Activated CD4-positive, alpha-beta memory T cell treated with anti-CD3 and anti-CD28 coated beads, Interleukin-2, amount 10 ng/mL, durations not matched to agents 7 days and 5 days (primary cell): ENCODE measurements around the gene HARS1. TPM values are rescaled to one million over a fixed set of nuclear protein-coding genes. Genes with fewer than 3 reads are reported as not detected.
"Not testable (repeated sequence)": the region's sequence is repeated elsewhere in the genome, so short reads cannot be mapped to it uniquely, and the experiment has no call there.

Experiments
- CTCF ChIA-PET: fragments of 350-600 bp; sonication (Branson Sonifier 250); formaldehyde crosslinking; loops from one replicate; lab custom pipeline; 2021; ENCODE audit warnings: antibody characterized with exemption, inconsistent platforms; lab: Charles Lee
- POLR2A ChIA-PET: fragments of 350-600 bp; sonication (Branson Sonifier 250); formaldehyde crosslinking; loops from one replicate; lab custom pipeline; 2021; ENCODE audit warnings: antibody characterized with exemption; lab: Charles Lee
- DNase-seq: peaks from one replicate; pipeline ENCODE4 v3.0.0-alpha.2; 2020
- H3K27ac Mint-ChIP-seq: one replicate; pipeline ENCODE4 v1.8.0; 2021; ENCODE audit warnings: mild to moderate bottlenecking, mixed read lengths
- H3K27me3 Mint-ChIP-seq: one replicate; pipeline ENCODE4 v1.8.0; 2021; ENCODE audit warnings: mixed read lengths
- H3K36me3 Mint-ChIP-seq: one replicate; pipeline ENCODE4 v1.8.0; 2021; ENCODE audit warnings: low read depth, mixed read lengths
- H3K4me1 Mint-ChIP-seq: one replicate; pipeline ENCODE4 v1.8.0; 2021; ENCODE audit warnings: mixed read lengths
- H3K4me3 Mint-ChIP-seq: one replicate; pipeline ENCODE4 v1.8.0; 2021; ENCODE audit warnings: mild to moderate bottlenecking, mixed read lengths
- H3K9me3 Mint-ChIP-seq: one replicate; pipeline ENCODE4 v1.8.0; 2021; ENCODE audit warnings: mixed read lengths
- total RNA-seq, 2 experiments: library from RNA; stranded (reverse); gene quantifications; one replicate each; pipeline ENCODE4 v1.2.3, GENCODE V29; 2021

HARS1 gene
- total RNA-seq, 2 experiments from 2014 or later, result 66.0 to 70.2 TPM

DNA sequence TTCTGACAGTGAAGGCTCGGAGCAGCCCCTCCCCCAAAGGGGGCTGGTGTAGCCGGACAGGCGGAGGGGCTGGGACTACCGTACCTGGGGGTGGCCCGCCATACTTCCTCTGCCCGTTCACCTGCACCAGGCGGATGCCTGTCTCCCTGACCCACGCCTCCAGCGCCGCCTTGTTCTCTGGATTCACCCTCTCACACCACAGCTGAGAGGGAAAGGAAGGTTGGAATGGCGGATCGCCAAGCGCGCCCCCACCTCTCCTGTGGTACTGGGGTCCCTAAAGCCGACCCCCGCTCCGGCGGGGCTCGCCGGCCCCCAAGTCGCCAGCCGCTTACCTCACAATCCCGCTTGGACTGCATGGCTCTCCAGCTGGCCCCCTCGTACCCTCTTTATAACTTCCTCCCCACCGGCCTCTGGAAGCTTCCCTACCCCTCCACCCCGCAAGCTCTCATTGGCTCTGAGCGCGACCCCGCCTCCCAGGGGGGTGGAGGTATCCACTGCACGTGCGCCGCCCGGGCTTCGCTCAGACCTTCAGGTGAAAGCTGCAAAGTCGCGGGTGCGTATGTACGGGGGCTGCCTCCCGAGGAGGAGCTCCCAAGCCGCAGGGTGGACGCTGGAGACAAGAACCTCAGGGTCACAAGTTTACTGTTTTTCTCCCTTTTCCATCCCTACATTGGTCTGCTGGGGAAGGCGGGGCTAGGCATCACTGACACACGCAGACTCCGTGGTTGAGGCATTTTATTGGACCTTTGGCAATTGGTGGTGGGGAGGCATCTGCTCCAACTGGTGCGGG, 17.8 kb downstream of the HARS1 start, which contains the start of gene DND1:
Gene DND1, minus strand, starts transcription at position 390 of the 790 bp plus-strand sequence. Its CDS starts 34 bp downstream, at position 356.
- H3K9me3 Mint-ChIP-seq, result no peaks in the 10 kb centered on the region
- H3K4me3 Mint-ChIP-seq, result no peak within 1 kb of the TSS
- H3K27me3 Mint-ChIP-seq, result no peaks in the 10 kb centered on the region
- H3K27ac Mint-ChIP-seq, result no peak within 1 kb of the TSS
- no peak for DNase-seq
- CTCF ChIA-PET, result no interaction called here
- peaks cover 4% of the 10 kb centered on the region for H3K4me1 Mint-ChIP-seq
- POLR2A ChIA-PET, result interaction anchor here (1.2 to 1.8 kb wide), 3 partner anchors 11 to 26 kb away, joined by 3 to 6 read pairs (median 5); partner anchors contain the start of genes HARS1, HARS2, IK and NDUFA2
- peaks cover 70% of the 10 kb centered on the region for H3K36me3 Mint-ChIP-seq

- H3K36me3 Mint-ChIP-seq, result peaks cover 70% of the 10 kb centered on the region
- H3K4me3 Mint-ChIP-seq, result no peak overlapping the region
- H3K27me3 Mint-ChIP-seq, result no peaks in the 10 kb centered on the region
- POLR2A ChIA-PET, result interaction anchor here (0.7 to 1.8 kb wide), 5 partner anchors 8 to 180 kb away, joined by 3 to 6 read pairs (median 3); partner anchors contain the start of genes HARS1, HARS2, IK and NDUFA2
- H3K27ac Mint-ChIP-seq, result no peak overlapping the region
- DNase-seq, result no peak
- H3K4me1 Mint-ChIP-seq, result peaks cover 6% of the 10 kb centered on the region
- H3K9me3 Mint-ChIP-seq, result no peaks in the 10 kb centered on the region
- CTCF ChIA-PET, result interaction anchor here (0.6 kb wide), 1 partner anchor 512 kb away, joined by 4 read pairs; no protein-coding TSS in a partner anchor
Measured at GRCh38 chr5:140672455-140673186, 18.5 kb downstream of the HARS1 start.

GRCh38 chr5:140671472-140672125, 19.6 kb downstream of the HARS1 start:
- DNase-seq, result no peak
- H3K9me3 Mint-ChIP-seq, result no peaks in the 10 kb centered on the region
- H3K4me1 Mint-ChIP-seq, result peaks cover 17% of the 10 kb centered on the region
- no peak overlapping the region for H3K27ac Mint-ChIP-seq
- H3K36me3 Mint-ChIP-seq, result peaks cover 70% of the 10 kb centered on the region
- CTCF ChIA-PET, result interaction anchor here (0.6 kb wide), 1 partner anchor 511 kb away, joined by 4 read pairs; no protein-coding TSS in a partner anchor
- POLR2A ChIA-PET, result interaction anchor here (0.7 to 1.8 kb wide), 4 partner anchors 9 to 179 kb away, joined by 3 to 6 read pairs (median 4); partner anchors contain the start of genes HARS1, HARS2, IK and NDUFA2
- H3K27me3 Mint-ChIP-seq, result no peaks in the 10 kb centered on the region
- H3K4me3 Mint-ChIP-seq, result no peak overlapping the region

GRCh38 chr5:140671035-140671434, 20.1 kb downstream of the HARS1 start:
- POLR2A ChIA-PET, H3K9me3 Mint-ChIP-seq, H3K4me3 Mint-ChIP-seq, H3K27ac Mint-ChIP-seq, CTCF ChIA-PET, DNase-seq, H3K27me3 Mint-ChIP-seq: not testable (repeated sequence)
- H3K4me1 Mint-ChIP-seq, result peaks cover 21% of the 10 kb centered on the region
- H3K36me3 Mint-ChIP-seq, result peaks cover 68% of the 10 kb centered on the region

DNA sequence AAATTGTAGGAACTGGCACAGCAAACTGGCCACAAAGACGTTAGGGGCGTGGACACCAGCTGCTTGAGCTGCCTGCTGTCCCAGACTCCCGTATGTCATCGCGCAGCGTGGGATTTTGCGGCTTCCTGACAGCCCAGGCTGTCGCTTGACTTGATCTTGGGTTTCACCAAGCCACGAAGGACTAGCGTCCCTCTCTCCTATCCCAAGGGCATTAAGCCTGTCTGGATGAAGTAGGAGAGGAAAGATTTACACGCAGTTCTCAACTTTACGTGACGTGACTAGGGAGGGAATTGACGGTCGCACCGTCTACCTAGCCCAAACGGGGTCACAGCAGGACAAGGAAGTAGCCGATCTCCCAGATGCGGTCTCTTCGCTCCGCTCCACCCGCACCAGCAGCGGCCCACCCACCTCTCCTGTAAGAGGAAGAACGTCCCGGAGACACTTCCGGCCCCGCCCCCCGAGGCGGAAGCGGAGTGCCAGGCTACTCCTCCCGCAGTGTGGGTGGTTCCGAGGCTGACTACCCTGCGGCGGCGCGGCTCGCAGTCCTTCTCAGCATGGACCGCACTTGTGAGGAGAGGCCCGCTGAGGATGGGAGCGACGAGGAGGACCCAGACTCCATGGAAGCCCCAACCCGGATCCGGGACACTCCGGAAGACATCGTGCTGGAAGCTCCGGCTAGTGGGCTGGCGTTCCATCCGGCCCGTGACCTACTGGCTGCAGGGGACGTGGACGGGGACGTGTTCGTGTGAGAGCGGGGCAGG, 26.6 kb downstream of the HARS1 start, which contains the start of gene WDR55:
Gene WDR55, plus strand, starts transcription at position 546 of the 761 bp plus-strand sequence. Its CDS starts 9 bp downstream, at position 555.
- Mint-ChIP-seq H3K27me3 (no peaks in the 10 kb centered on the region), H3K4me1 (peaks cover 37% of the 10 kb centered on the region), H3K9me3 (no peaks in the 10 kb centered on the region), H3K27ac (peak within 1 kb of the TSS; percentile 91), H3K4me3 (peak within 1 kb of the TSS; percentile 83), H3K36me3 (peaks cover 82% of the 10 kb centered on the region)
- ChIA-PET POLR2A (interaction anchor here (0.9 to 4.7 kb wide), 14 partner anchors 11 to 263 kb away, joined by 3 to 47 read pairs (median 8); partner anchors contain the start of genes CD14, EIF4EBP3, HARS1 and HARS2), CTCF (interaction anchor here (1.3 to 1.8 kb wide), 3 partner anchors 11 to 27 kb away, joined by 3 to 8 read pairs (median 7); partner anchors contain the start of genes HARS1, HARS2, IK and NDUFA2)
- DNase-seq, result peak; percentile 96

GRCh38 chr5:140664030-140664358, 27.2 kb downstream of the HARS1 start:
- CTCF ChIA-PET, result interaction anchor here (1.8 kb wide), 1 partner anchor 16 kb away, joined by 8 read pairs; the partner anchor contains the start of genes IK and NDUFA2
- H3K36me3 Mint-ChIP-seq, result peaks cover 82% of the 10 kb centered on the region
- peak overlapping the region; percentile 83 for H3K4me3 Mint-ChIP-seq

DNA sequence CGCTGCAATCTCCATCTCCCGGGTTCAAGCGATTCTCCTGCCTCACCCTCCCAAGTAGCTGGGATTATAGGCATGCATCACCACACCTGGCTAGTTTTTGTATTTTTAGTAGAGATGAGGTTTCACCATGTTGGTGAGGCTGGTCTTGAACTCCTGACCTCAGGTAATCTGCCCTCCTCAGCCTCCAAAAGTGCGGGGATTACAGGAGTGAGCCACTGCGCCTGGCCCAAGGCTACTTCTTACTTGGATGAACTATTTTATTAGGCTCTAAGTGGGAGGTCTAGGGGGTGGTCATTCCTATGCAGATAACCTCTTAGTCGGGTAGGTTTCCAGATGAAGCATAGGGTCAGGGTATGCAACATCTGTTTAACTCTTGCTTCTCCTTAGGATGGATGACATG, 30.8 kb downstream of the HARS1 start:
- not testable (repeated sequence) for H3K4me3 Mint-ChIP-seq, H3K9me3 Mint-ChIP-seq, H3K27me3 Mint-ChIP-seq, DNase-seq, H3K27ac Mint-ChIP-seq
- peaks cover 14% of the 10 kb centered on the region for H3K4me1 Mint-ChIP-seq
- POLR2A ChIA-PET, result interaction anchor here (0.9 kb wide), 1 partner anchor 13 kb away, joined by 3 read pairs; the partner anchor contains the start of genes IK and NDUFA2
- peaks cover 78% of the 10 kb centered on the region for H3K36me3 Mint-ChIP-seq
- CTCF ChIA-PET, result interaction anchor here (0.8 to 1.2 kb wide), 2 partner anchors 13 to 42 kb away, joined by 3 read pairs; partner anchors contain the start of genes IK and NDUFA2

More at GRCh38 chr5:140664030-140664358, 27.2 kb downstream of the HARS1 start:
- Mint-ChIP-seq H3K27ac (peak overlapping the region; percentile 91), H3K9me3 (no peaks in the 10 kb centered on the region), H3K27me3 (no peaks in the 10 kb centered on the region), H3K4me1 (peaks cover 37% of the 10 kb centered on the region)
- POLR2A ChIA-PET, result interaction anchor here (0.9 to 4.7 kb wide), 10 partner anchors 11 to 263 kb away, joined by 3 to 47 read pairs (median 8); partner anchors contain the start of genes CD14, EIF4EBP3, HARS1 and HARS2
- no peak for DNase-seq

- CTCF ChIA-PET, result no interaction called here
- POLR2A ChIA-PET, result no interaction called here
Measured at GRCh38 chr5:140658870-140659269, 32.3 kb downstream of the HARS1 start.

GRCh38 chr5:140647042-140647419, 44.1 kb downstream of the HARS1 start:
- H3K36me3 Mint-ChIP-seq, result peaks cover 68% of the 10 kb centered on the region
- CTCF ChIA-PET, result interaction anchor here (0.6 to 5.2 kb wide), 15 partner anchors 8 to 917 kb away, joined by 3 to 40 read pairs (median 4); partner anchors contain the start of genes CD14, EIF4EBP3, HARS1 and HARS2
- peaks cover 47% of the 10 kb centered on the region for H3K4me1 Mint-ChIP-seq
- DNase-seq, result no peak
- no peaks in the 10 kb centered on the region for H3K9me3 Mint-ChIP-seq
- peak overlapping the region; percentile 98 for H3K4me3 Mint-ChIP-seq
- no peaks in the 10 kb centered on the region for H3K27me3 Mint-ChIP-seq
- H3K27ac Mint-ChIP-seq, result peak overlapping the region; percentile 96
- POLR2A ChIA-PET, result interaction anchor here (0.7 to 4.1 kb wide), 38 partner anchors 8 to 1009 kb away, joined by 3 to 50 read pairs (median 6); partner anchors contain the start of genes ANKHD1, APBB3, CD14 and EIF4EBP3

More at GRCh38 chr5:140658870-140659269, 32.3 kb downstream of the HARS1 start:
- no peak overlapping the region for H3K4me3 Mint-ChIP-seq
- no peaks in the 10 kb centered on the region for H3K27me3 Mint-ChIP-seq
- no peaks in the 10 kb centered on the region for H3K9me3 Mint-ChIP-seq
- no peak for DNase-seq
- H3K4me1 Mint-ChIP-seq, result peaks cover 5% of the 10 kb centered on the region
- H3K27ac Mint-ChIP-seq, result no peak overlapping the region
- H3K36me3 Mint-ChIP-seq, result peaks cover 83% of the 10 kb centered on the region

DNA sequence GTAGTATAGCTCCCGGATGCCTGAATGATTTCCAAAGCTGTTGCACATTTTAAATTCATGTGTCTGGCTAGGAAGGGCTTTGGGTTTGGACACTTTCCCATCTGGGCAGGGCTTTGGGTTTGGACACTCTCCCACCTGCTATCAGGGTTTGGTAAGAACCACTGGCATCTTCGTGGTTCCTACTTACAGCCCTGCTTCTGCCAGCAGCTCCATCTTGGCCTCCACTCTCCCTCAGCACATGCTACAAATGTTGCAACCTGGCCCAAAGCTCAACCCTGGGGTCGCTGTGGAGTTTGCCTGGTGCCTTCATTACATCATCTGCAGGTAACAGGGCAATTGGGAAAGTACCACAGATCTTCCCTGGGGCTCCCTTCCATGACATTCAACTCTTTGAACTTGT, 48.5 kb downstream of the HARS1 start:
- Mint-ChIP-seq H3K36me3 (peaks cover 52% of the 10 kb centered on the region), H3K9me3 (no peaks in the 10 kb centered on the region), H3K4me1 (peaks cover 58% of the 10 kb centered on the region), H3K4me3 (no peak overlapping the region), H3K27me3 (no peaks in the 10 kb centered on the region), H3K27ac (no peak overlapping the region)
- CTCF ChIA-PET, result no interaction called here
- DNase-seq, result no peak
- POLR2A ChIA-PET, result interaction anchor here (0.8 to 2.0 kb wide), 5 partner anchors 57 to 242 kb away, joined by 3 to 8 read pairs (median 4); partner anchors contain the start of genes ANKHD1, APBB3, SRA1 and ZMAT2

- H3K27ac Mint-ChIP-seq, result no peak overlapping the region
- H3K27me3 Mint-ChIP-seq, result no peaks in the 10 kb centered on the region
- H3K4me3 Mint-ChIP-seq, result no peak overlapping the region
- H3K4me1 Mint-ChIP-seq, result peaks cover 56% of the 10 kb centered on the region
- DNase-seq, result no peak
- ChIA-PET CTCF (no interaction called here), POLR2A (interaction anchor here (0.7 to 2.0 kb wide), 4 partner anchors 51 to 241 kb away, joined by 4 to 8 read pairs (median 4); partner anchors contain the start of genes ANKHD1, APBB3 and ZMAT2)
- H3K36me3 Mint-ChIP-seq, result peaks cover 46% of the 10 kb centered on the region
- no peaks in the 10 kb centered on the region for H3K9me3 Mint-ChIP-seq
Measured at GRCh38 chr5:140641716-140642115, 49.5 kb downstream of the HARS1 start.
